SIG-M5 treated with dmso at 0.1 percent for 504 hours (cell line): ENCODE measurements around the gene RASAL2.

Experiments used
- DNase-seq: peaks from one replicate; lab custom pipeline; 2025; ENCODE audit not compliant: unreplicated experiment; lab: John Stamatoyannopoulos, UW

RASAL2 gene

GRCh38 chr1:178531887-178532286 lies 438.0 kb downstream of the RASAL2 start:
- no peak for DNase-seq

- peak; percentile 74 for DNase-seq
These were observed 438.5 kb downstream of the RASAL2 start for GRCh38 chr1:178532392-178532791.

GRCh38 chr1:178533121-178533946 lies 439.4 kb downstream of the RASAL2 start:
- no peak for DNase-seq
